HepG2 (cell line): Measurements from ENCODE around the gene S100P. TPM values are rescaled to one million over a fixed set of nuclear protein-coding genes. Genes with fewer than 3 reads are reported as not detected.

Source experiments
- BHLHE40 ChIP-seq: IDR thresholded peaks from 2 replicates; pipeline ENCODE4 v1.6.1; 2011; ENCODE audit warnings: low read length, improper control_type of control experiment
- CHD2 ChIP-seq: IDR thresholded peaks from 2 replicates; pipeline ENCODE4 v1.6.1; 2011; ENCODE audit warnings: low read depth, low read length, improper control_type of control experiment
- GPN1 ChIP-seq: sonication (generic); formaldehyde crosslinking; IDR thresholded peaks from 2 replicates; pipeline ENCODE4 v1.5.1; 2020; ENCODE audit warnings: missing genetic modification reagents, borderline replicate concordance
- GZF1 ChIP-seq: sonication (generic); formaldehyde crosslinking; IDR thresholded peaks from 2 replicates; pipeline ENCODE4 v1.5.1; 2020; ENCODE audit warnings: mild to moderate bottlenecking, missing genetic modification reagents
- HMG20A ChIP-seq: IDR thresholded peaks from 2 replicates; pipeline ENCODE4 v1.6.1; 2016; ENCODE audit warnings: borderline replicate concordance
- KMT2A ChIP-seq: sonication (generic); formaldehyde crosslinking; IDR thresholded peaks from 2 replicates; pipeline ENCODE4 v1.4.0; 2020; ENCODE audit warnings: missing genetic modification reagents
- MBD4 ChIP-seq: IDR thresholded peaks from 2 replicates; pipeline ENCODE4 v1.6.1; 2012; ENCODE audit warnings: low read length, inconsistent platforms, borderline replicate concordance
- MLX ChIP-seq: IDR thresholded peaks from 2 replicates; pipeline ENCODE4 v1.6.1; 2016
- NCOA2 ChIP-seq: sonication (generic); formaldehyde crosslinking; IDR thresholded peaks from 2 replicates; pipeline ENCODE4 v1.8.0; 2022; ENCODE audit warnings: inconsistent platforms
- PPARG ChIP-seq: conservative IDR thresholded peaks from 2 replicates; pipeline ENCODE4 v1.6.1; 2016; ENCODE audit warnings: missing biosample characterization, missing genetic modification reagents
- RBFOX2 ChIP-seq: fragments of 200-400 bp; formaldehyde crosslinking; IDR thresholded peaks from 2 replicates; pipeline ENCODE4 v1.6.1; 2017; ENCODE audit warnings: low read depth, mild to moderate bottlenecking, low read length
- RELA ChIP-seq: sonication (generic); formaldehyde crosslinking; IDR thresholded peaks from 2 replicates; pipeline ENCODE4 v1.4.0; 2020; ENCODE audit warnings: missing genetic modification reagents
- SALL2 ChIP-seq: sonication (generic); formaldehyde crosslinking; IDR thresholded peaks from 2 replicates; pipeline ENCODE4 v1.8.1; 2023; ENCODE audit warnings: mild to moderate bottlenecking, missing genetic modification reagents, inconsistent platforms
- SMARCE1 ChIP-seq: fragments of 450-650 bp; IDR thresholded peaks from 2 replicates; pipeline ENCODE4 v1.6.1; 2017; ENCODE audit warnings: borderline replicate concordance
- TBP ChIP-seq: sonication (generic); formaldehyde crosslinking; IDR thresholded peaks from 2 replicates; pipeline ENCODE4 v1.5.0; 2020; ENCODE audit warnings: missing genetic modification reagents
- ZNF180 ChIP-seq: sonication (generic); formaldehyde crosslinking; IDR thresholded peaks from 2 replicates; pipeline ENCODE4 v1.4.0; 2020; ENCODE audit warnings: low read depth, missing genetic modification reagents, borderline replicate concordance
- ZNF251 ChIP-seq: sonication (generic); formaldehyde crosslinking; IDR thresholded peaks from 2 replicates; pipeline ENCODE4 v1.9.0; 2021; ENCODE audit warnings: mild to moderate bottlenecking, missing genetic modification reagents
- ZNF280D ChIP-seq: sonication (generic); formaldehyde crosslinking; IDR thresholded peaks from 2 replicates; pipeline ENCODE4 v1.5.1; 2020; ENCODE audit warnings: mild to moderate bottlenecking, missing genetic modification reagents
- ZNF549 ChIP-seq: sonication (generic); formaldehyde crosslinking; IDR thresholded peaks from 2 replicates; pipeline ENCODE4 v1.5.0; 2020; ENCODE audit warnings: missing genetic modification reagents
- ZNF709 ChIP-seq: sonication (generic); formaldehyde crosslinking; IDR thresholded peaks from 2 replicates; pipeline ENCODE4 v1.5.0; 2020; ENCODE audit warnings: mild to moderate bottlenecking, missing genetic modification reagents
- ZNF768 ChIP-seq: sonication (generic); formaldehyde crosslinking; IDR thresholded peaks from 2 replicates; pipeline ENCODE4 v1.4.0; 2020; ENCODE audit warnings: missing genetic modification reagents
- ZNF775 ChIP-seq: sonication (generic); formaldehyde crosslinking; IDR thresholded peaks from 2 replicates; pipeline ENCODE4 v1.4.0; 2020; ENCODE audit warnings: missing genetic modification reagents, mild to moderate bottlenecking, moderate library complexity, borderline replicate concordance
- polyA plus RNA-seq, 8 experiments: library from polyadenylated mRNA; depleted of rRNA in 3 of 8; stranded (reverse) in 7 of 8; unstranded in 1 of 8; fragments of >200 nt; fragmentation: Illumina TruSeq in 4 of 8; extraction: Trizol in 4 of 8; gene quantifications; 2 replicates each; pipeline versions ENCODE4 v1.2.1 to v1.2.3, GENCODE V29; 2011 to 2016; ENCODE audit warnings: low read depth in 4 of 8, missing spikeins in 1 of 8, mixed read lengths in 1 of 8; ENCODE audit not compliant: insufficient read depth in 1 of 8
- total RNA-seq, 5 experiments: library from RNA; depleted of rRNA; stranded (reverse); fragments of >200 nt; fragmentation: Illumina TruSeq; extraction: Trizol; gene quantifications; 2 replicates each; pipeline ENCODE4 v1.2.3, GENCODE V29; 2016; ENCODE audit warnings: low read depth in 1 of 5
- TF ChIP-seq, protein P1 (sequence below): IDR thresholded peaks from 2 replicates; pipeline ENCODE4 v1.6.1; 2016; ENCODE audit warnings: control low read depth
- TF ChIP-seq, protein P2 (sequence below): sonication (generic); formaldehyde crosslinking; IDR thresholded peaks from 2 replicates; pipeline ENCODE4 v1.4.0; 2020; ENCODE audit warnings: mild to moderate bottlenecking, missing genetic modification reagents
- TF ChIP-seq, protein P3 (sequence below): sonication (generic); formaldehyde crosslinking; IDR thresholded peaks from 2 replicates; pipeline ENCODE4 v1.9.0; 2021; ENCODE audit warnings: missing genetic modification reagents, mild to moderate bottlenecking, borderline replicate concordance

The S100P gene
- total and polyA plus RNA-seq, 2 of the 13 experiments (the other 11 are each of a cell fraction or from before 2014, with no cell fraction given): 278 to 1,649 TPM

DNA sequence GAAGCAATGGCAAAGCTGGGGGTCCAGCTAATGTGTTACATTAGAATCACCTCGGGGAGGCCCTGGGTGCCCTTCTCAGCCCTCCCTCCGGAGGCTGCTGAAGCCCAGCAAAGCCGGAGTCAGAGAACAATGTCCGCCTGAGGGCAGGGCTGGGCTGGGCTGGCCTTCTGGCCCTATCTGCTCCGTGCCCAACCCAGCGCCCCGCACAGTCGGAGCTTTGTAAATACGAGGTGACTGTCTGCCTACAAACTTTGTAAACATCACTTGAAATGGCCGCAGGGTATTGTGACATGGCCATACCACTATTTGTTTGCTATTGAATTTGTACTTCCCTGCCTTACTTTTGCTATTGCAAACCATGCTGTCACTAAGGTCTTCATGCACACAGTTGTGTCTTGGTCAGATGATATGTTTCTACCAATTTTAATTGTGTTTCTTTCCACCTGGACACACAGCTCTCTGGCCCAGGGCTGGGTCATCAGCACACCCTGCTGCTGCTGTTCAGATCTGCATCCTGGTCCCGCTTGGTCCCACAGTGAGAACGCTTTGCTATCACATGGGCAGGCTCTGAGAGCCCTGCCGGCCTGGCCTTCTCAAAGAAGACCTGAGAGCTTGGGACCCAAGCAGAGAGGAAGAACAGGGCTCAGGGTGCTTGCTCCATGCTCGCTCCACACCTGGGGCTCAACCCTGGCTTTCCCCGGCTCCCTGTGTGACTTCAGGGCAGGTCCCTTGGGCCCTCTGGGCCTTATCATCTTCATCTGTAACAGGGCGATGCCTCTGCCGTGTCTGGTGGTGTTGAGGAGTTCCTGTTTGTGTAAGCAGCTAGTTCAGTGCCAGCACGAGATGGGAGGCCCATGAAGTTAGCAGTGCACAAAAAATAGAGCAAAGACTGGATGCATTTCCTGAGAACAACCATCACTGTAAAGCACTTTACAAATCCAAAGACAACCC lies 2.3 kb downstream of the S100P start (continued):
- no peak; the same call in 1 of the 2 replicates for TF ChIP-seq ZNF280D
- no peak for TF ChIP-seq ZNF180 (CRISPR knock-in tag)
- TF ChIP-seq ZNF709 (CRISPR knock-in tag): peak; percentile 83; the same call in 1 of the 2 replicates
- TF ChIP-seq SMARCE1: no peak
- TF ChIP-seq RELA: no peak
- TF ChIP-seq CHD2: no peak
- peak; percentile 68 for TF ChIP-seq RBFOX2
- TF ChIP-seq, protein P1, sequence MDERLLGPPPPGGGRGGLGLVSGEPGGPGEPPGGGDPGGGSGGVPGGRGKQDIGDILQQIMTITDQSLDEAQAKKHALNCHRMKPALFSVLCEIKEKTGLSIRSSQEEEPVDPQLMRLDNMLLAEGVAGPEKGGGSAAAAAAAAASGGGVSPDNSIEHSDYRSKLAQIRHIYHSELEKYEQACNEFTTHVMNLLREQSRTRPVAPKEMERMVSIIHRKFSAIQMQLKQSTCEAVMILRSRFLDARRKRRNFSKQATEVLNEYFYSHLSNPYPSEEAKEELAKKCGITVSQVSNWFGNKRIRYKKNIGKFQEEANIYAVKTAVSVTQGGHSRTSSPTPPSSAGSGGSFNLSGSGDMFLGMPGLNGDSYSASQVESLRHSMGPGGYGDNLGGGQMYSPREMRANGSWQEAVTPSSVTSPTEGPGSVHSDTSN (CRISPR knock-in tag): no peak
- peak; percentile 89 for TF ChIP-seq HMG20A (CRISPR knock-in tag)
- TF ChIP-seq, protein P2, sequence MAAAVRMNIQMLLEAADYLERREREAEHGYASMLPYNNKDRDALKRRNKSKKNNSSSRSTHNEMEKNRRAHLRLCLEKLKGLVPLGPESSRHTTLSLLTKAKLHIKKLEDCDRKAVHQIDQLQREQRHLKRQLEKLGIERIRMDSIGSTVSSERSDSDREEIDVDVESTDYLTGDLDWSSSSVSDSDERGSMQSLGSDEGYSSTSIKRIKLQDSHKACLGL: no peak; the same call in 1 of the 2 replicates
- peak; percentile 47; the same call in 1 of the 2 replicates for TF ChIP-seq BHLHE40
- TF ChIP-seq, protein P3, sequence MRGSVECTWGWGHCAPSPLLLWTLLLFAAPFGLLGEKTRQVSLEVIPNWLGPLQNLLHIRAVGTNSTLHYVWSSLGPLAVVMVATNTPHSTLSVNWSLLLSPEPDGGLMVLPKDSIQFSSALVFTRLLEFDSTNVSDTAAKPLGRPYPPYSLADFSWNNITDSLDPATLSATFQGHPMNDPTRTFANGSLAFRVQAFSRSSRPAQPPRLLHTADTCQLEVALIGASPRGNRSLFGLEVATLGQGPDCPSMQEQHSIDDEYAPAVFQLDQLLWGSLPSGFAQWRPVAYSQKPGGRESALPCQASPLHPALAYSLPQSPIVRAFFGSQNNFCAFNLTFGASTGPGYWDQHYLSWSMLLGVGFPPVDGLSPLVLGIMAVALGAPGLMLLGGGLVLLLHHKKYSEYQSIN (CRISPR knock-in tag): no peak
- TF ChIP-seq MBD4: no peak
- peak; percentile 82 for TF ChIP-seq SALL2 (CRISPR knock-in tag)
- TF ChIP-seq GPN1: no peak
- TF ChIP-seq ZNF251 (CRISPR knock-in tag): no peak
- peak; percentile 89 for TF ChIP-seq NCOA2
- TF ChIP-seq TBP (CRISPR knock-in tag): no peak
- peak; percentile 68; the same call in 1 of the 2 replicates for TF ChIP-seq ZNF768 (CRISPR knock-in tag)
- no peak for TF ChIP-seq GZF1 (CRISPR knock-in tag)
- TF ChIP-seq MLX (CRISPR knock-in tag): peak; percentile 85
- TF ChIP-seq ZNF775 (CRISPR knock-in tag): no peak
- peak; percentile 59 for TF ChIP-seq KMT2A (CRISPR knock-in tag)
- no peak for TF ChIP-seq ZNF549
- TF ChIP-seq PPARG (CRISPR knock-in tag): peak; percentile 94
